Amygdala (tissue), 56 donors: ENCODE data around the gene PABPC4L.
"Not testable (repeated sequence)": the region's sequence is repeated elsewhere in the genome, so short reads cannot be mapped to it uniquely, and the experiment has no call there.

Source experiments
- DNase-seq, 56 donors: peaks; one replicate each; lab custom pipeline; 2025; lab: John Stamatoyannopoulos, UW

PABPC4L gene

DNA sequence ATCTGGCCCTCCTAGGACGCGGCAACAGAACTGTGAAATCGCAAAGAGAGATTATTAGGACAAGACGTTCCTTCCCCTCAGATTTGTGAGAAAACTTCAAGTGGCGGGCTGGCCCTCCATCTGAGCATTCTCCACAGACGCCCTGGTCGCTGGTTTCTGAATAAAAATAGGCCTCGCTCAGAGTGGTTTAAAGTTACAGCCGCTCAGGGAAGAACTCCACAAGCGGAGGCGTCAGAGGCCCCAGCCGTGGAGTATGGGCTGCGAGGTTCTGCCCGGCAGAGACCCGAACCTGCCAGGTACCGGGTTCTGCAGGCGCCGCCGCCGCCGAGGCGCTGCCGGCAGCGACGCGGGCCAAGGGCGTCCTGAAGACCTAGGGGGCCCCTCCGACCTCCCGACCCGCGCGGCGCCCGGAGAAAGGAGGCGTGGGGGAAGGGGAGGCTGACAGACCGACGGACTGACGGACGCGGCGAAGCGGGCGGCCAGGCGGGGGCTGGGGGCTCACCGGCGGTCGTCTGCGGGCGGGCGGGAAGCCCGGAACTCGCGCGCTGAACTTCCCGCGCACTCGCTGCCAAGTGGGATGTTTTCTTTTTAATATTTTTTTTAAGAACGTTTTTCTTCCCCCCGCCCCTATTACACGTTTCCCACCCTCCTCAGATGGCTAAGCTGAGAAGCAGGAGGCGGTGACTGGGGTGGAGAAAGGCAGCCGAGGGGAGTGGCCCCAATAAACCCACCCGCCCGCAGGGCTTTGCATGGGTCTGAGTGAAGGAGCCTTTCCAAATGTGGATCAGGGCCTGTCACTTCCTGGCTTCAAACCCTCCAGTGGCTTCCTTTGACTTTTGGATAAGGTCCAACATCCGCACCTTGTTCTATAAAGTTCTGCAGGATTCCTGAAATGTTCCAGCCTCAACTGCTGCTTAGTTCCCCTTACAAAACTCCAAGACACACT lies at the start of gene PABPC4L:
Gene PABPC4L, minus strand, starts transcription at position 574 of the 946 bp plus-strand sequence. CDS start 770 bp downstream, outside the sequence.
- no peak for DNase-seq

DNA sequence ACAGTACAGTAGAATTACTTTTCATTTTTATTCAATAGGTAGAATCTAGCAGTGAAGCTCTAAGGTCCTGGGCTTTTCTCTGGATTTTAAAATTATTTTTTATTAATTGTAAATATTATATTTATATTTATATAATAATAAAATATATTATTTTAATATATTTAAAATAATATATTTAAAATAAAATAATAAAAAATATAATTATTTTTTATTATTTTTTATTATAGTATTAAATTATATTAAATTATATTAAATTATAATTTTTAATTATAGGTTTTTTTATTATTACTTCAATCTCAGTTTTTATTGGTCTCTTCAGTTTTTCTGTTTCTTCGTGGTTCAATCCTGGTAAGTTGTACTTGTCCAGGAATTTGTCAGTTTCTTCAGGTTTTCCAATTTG lies 49.7 kb upstream of the PABPC4L start:
- DNase-seq = no peak

DNA sequence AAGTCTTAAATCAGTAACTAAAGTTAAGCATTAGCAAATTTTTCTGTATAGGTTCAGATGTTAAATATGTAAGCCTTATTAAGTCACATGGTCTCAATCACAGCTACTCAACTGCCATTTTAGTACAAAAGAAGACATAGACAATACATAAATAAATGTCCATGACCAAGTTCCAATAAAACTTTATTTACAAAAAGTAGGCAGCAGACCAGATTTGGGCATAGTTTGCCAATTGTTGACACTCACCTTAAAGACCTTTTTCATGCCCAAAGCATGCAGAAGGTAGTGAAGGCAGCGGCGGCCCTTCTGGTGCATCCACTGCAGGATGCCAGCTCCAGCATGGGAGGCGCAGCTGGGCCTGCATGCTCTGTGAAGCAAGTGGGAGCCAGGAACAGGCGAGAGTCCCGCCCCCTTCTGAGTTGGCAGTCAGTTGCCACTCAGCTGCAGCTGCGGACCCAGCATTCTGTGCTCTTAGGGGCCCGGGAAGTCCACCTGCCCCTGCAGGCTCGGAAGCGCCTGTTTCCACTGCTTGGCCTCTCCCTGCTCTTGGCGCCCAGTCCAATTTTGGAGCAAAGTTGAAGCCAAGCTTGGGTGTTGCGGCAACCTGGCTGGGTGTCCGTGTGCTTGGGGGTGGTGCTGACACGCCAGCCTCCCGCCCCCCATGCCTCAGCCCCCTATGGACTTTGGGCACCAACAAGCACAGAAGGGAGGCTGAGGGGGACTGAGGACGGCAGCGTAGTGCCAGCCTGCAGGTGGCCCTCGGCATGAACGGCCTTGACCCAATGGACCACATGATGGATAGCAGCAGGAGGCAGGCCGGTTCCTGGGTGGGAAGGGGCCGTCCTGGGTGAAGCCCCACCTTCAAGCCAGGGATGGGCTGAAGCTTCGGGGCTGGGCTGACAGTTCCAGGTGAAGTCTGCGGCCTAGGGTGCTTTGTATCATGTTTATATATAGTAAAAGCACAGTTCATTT lies 42.4 kb upstream of the PABPC4L start:
- DNase-seq = no peak

DNA sequence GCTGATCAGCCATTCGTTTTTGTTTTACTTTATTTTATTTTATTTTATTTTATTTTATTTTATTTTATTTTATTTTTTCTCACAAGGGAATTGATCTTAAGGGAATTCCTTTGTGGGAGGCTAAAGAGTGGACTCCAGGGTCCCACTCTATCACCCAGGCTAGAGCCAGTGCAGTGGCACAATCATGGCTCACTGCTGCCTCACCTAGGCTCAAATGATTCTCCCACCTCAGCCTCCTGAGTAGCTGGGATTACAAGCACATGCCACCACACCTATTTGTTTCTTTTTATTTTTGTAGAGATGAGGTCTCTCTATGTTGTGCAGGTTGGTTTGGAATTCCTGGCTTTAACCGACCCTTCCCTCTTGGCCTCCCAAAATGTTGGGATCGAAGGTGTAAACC lies 17.5 kb upstream of the PABPC4L start:
- no peak for DNase-seq

DNA sequence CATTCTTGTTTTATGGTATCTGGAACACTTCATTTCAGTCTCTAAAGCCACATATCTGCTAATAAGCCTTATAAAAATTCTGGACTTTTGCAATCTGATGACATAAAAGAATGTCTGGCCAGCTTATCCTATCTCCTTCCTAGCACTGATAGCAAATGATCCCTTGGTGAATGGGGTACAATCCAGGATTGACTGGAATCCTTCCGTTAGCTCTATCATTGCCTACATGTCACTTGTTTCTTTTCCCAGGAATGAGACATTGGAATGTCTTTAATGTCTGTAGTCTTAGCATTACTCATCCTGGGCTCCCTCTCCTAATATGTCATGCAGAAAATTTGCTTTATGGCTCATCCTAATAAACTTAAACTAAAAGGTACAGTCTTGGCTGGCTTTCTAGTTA lies 14.8 kb upstream of the PABPC4L start:
- DNase-seq = no peak

DNA sequence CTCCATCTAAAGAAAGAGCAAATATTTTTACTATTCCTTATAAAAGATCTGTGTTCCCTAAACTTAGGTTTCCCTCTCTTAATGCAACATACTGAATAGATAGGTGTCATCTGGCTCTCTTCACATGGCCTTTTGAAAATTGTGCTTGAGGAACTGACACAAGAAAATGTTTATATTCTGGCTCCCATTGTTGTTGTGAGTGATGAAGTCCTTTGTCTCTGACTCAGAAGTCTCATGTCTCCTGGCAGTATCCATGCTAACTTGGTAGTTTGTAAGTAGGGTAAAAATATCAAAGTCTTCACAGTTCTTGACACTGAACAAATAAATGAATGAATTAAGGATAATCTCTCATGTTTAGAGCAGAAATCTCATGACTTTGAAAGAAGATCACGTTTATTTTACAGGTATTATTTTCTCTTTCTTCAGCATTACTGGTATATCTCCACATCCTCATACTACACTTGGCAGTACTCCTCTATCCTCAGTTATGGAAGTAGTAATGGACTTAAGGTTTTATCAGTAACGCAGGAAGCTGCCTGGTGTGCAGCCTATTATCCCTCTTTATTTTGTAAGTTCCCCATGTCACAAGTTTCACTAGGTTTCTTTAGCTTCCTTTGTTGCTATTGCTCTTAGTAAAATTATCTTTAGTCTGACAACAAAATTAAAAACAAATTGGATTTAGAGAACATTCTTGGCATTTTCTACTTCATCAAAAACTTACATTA lies 14.2 kb upstream of the PABPC4L start:
- no peak for DNase-seq

DNA sequence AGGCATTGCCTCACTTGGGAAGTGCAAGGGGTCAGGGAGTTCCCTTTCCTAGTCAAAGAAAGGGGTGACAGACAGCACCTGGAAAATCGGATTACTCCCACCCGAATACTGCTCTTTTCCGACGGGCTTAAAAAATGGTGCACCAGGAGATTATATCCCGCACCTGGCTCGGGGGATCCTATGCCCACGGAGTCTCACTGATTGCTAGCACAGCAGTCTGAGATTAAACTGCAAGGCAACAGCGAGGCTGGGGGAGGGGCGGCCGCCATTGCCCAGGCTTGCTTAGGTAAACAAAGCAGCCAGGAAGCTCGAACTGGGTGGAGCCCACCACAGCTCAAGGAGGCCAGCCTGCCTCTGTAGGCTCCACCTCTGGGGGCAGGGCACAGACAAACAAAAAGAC lies 6.4 kb upstream of the PABPC4L start:
- not testable (repeated sequence) for DNase-seq

DNA sequence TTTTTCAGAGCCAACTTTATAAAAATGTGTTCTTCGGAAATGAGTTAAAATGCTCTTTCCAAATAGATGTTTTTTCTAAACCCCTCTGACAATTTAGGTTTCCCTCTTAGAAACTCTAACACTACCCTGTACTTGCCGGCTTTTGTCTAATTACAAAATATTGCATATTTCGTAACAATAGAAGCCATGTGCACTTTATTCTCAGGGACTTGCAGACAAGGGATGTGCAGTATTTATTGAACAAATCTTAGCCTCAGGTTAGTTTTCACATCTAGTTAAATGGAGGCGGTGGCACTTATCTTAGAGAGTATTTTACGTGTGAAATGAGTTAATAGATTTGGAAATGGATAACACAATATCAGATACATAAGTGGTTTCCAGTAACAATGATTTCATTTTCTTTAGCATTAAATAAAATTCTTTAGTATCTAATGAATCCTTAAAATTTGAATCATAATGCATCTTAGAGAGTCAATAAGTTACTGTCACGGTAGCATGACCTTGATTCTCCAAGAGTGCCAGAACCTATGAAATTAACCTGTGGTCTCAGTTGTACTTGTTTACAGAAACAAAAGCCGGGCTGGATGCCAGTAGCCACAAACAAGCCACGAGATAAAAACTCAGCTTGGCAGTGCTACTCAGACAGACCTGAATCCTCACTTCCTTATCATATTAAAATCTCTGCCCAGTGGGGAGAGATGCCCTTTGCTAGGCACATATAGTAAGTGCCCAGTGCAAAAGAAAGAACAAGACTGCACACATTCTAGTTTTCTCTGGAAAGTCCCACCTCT lies 772 bp upstream of the PABPC4L start:
- DNase-seq = no peak

DNA sequence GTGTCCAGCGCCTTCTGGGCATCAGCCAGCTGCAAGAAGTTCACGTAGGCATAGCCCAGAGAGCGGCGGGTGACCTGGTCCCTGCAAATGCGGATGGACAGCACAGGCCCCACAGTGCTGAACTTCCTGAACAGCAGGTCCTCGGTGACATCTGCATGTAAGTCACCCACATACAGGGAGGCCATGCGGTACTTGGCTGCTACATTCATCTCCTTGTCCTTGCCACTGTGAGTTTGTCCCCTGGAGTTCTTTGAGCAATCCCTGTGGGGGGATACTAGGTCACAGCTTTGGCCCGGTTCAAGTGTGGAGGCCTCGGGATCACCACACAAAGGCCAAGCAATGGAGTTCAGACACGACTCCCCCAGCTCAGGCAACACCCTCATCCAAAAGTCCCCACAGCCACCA lies 776 bp downstream of the PABPC4L start:
- no peak for DNase-seq

DNA sequence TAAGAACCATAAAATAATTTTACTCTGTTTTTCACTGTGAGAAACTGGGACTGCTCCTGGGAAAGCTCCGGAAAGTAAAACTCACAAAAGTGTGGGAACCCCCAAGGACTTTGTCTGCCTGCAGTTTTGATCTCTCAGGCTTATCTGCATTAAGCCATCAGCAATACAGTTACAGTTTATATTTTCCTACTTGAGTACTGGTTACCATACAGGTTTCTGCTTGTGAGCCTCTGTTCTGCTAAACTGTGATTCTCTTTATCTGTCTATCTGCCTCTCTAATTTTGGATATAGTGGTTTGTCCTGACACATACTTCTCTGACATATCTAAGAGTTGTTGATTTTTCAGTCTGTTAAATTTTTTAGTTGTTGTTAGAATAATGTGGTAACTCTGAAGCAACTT lies 11.6 kb downstream of the PABPC4L start:
- no peak for DNase-seq

DNA sequence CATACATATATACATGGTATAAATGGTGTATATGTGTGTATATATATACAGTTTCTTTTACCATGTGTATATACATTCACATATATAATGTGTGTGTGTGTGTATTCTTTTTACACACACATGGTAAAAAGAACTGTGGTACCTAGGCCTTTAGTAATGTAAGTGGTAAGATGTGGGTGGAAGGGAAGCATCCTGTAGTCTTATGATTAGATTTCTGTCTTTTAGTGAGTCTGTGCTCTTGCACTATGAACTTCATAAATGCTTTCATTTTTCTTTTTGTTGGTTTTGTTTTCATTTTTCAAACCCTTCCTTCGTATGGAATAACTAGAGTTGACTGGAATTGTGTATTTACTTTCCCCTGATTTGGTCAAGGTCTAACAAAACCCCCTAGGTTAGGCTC lies 12.1 kb downstream of the PABPC4L start:
- DNase-seq = no peak

DNA sequence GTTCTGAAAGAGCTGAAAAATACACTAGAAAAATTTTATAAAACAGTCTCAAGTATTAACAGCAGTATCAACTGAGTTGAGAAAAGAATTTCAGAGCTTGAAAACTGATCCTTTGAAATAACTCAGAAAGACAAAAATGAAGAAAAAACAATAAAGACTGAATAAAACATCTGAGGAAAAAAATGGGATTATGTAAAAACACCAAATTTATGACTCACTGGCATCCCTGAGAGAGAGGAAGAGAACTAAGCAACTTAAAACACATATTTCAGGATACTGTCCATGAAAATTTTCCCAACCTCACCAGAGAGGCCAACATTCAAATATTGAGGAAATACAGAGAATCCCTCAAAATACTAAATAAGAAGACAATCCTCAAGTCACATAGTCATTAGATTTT lies 22.9 kb downstream of the PABPC4L start:
- no peak for DNase-seq

DNA sequence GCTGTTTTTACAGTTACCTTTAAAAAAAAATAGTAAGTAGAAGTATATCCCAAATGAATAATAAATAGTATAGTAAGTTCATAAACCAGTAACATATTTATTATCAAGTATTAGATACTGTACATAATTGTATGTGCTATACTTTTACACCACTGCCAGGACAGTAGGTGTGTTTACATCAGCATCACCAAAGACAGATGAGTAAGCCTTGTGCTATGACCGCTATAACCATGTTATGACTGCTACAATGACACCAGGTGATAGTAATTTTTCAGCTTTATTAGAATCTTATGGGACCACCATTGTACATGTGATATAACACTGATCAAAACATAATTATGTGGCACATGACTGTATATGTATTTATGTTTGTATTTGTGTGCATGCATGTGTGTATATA lies 27.3 kb downstream of the PABPC4L start:
- no peak for DNase-seq

DNA sequence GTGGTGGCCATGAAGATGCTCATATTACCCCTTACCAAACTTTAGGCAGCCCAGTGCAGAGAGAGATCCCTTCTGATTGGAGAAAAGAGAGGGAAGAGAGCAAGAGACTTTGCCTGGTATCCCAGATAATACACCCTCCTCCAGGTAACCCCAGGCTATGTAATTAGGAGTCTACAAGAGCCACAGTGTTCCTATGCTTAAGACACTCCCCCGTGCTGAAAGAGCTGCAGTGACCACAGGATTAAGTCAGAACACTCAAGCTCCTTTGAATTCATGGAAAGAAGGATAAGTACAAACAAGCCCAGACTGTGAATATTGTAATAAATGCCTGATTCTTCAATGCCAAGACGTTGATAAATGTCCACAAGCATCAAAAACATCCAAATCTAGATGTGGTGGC lies 41.4 kb downstream of the PABPC4L start:
- DNase-seq = no peak

DNA sequence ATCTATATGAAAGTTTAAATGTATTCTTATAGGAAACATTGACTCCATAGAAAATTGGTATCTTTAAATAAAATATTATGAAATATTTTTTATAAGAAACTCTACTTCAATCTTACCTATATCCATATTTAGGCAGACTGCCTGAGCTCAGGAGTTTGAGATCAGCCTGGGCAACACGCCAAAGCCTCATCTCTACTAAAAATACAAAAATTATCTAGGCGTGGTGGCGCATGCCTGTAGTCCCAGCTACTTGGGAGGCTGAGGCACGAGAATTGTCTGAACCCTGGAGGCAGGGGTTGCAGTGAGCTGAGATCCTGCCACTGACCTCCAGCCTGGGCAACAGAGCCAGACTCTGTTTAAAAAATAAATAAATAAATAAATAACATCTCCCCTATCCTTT lies 47.5 kb downstream of the PABPC4L start:
- DNase-seq = no peak

DNA sequence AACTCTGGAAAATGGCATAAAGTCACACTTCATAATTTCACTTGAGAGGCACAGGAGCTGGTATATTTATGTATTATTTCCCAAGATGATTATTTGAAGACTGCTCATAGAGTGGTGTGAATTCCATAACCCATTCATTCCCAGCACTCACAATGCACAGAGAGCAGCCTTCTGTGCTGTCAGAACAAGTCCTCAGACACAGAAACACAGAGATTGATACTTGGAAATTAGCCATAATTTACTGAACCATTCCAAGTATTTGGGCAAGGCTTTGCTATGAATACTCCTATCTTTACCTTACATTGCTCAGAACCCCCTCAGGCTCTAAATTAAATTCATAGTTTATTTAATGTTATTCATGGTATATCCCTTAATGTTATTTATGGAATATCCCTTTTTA lies 53.6 kb downstream of the PABPC4L start:
- no peak for DNase-seq
